Measurements from ENCODE around the gene C6. TPM values are rescaled to one million over a fixed set of nuclear protein-coding genes. Genes with fewer than 3 reads are reported as not detected.
A peak's percentile ranks its signal among the peaks of the same experiment; 100 is the strongest.

C6 gene
- total and polyA plus RNA-seq, 10 of the 15 experiments (the other 5 are each of a cell fraction or from before 2014, with no cell fraction given) = 0.31 TPM; not detected in 9

GRCh38 chr5:41094871-41095270 is 118.5 kb downstream of the C6 start:
- ChIA-PET RAD21 (ENCODE audit: unreplicated experiment) (no interaction called here), SMC1A (ENCODE audit: uncharacterized antibody, unreplicated experiment) (no interaction called here), CTCF (no interaction called here), POLR2A (no interaction called here)
- Histone ChIP-seq H3K79me2 (ENCODE audit: control insufficient read depth, insufficient read depth, low read length) (no peaks in the 10 kb centered on the region), H3K36me3 (ENCODE audit: control insufficient read depth in 2 of 2, insufficient read depth in 2 of 2, low read length in 1 of 2) (no peaks in the 10 kb centered on the region), H4K20me1 (ENCODE audit: control insufficient read depth, insufficient read depth) (no peaks in the 10 kb centered on the region), H3K4me3 (no peak overlapping the region), H3K4me1 (ENCODE audit: control insufficient read depth, insufficient read depth, low read length) (no peaks in the 10 kb centered on the region), H3K9me3 (replicated peaks; ENCODE audit: control insufficient read depth, insufficient read depth, low read length) (no peaks in the 10 kb centered on the region), H3K27me3 (replicated peaks in 1 of 2; ENCODE audit: control insufficient read depth in 2 of 2, insufficient read depth in 2 of 2, low read length in 1 of 2) (no peaks in the 10 kb centered on the region), H3K4me2 (ENCODE audit: control insufficient read depth, insufficient read depth) (no peak overlapping the region), H3K27ac (ENCODE audit: control insufficient read depth, insufficient read depth) (no peak overlapping the region), H2AFZ (ENCODE audit: control insufficient read depth, low read depth, low read length) (no peak overlapping the region), H3K9ac (ENCODE audit: control insufficient read depth, insufficient read depth, low read length) (no peak overlapping the region)
- no peak for DNase-seq (ENCODE audit: low read depth, low spot score)
- FAIRE-seq = no peak
- TF ChIP-seq SMARCA5 (IDR thresholded peaks at IDR 0.05) = no peak
- TF ChIP-seq SIX5 (IDR thresholded peaks at IDR 0.05; ENCODE audit: low read depth, low read length, severe bottlenecking) = peak; percentile 28
- no TSS peak for BruUV-seq (replicated peaks)
- intact Hi-C loops (cut with micrococcal nuclease; ENCODE audit: unreplicated experiment) = no loop called here
- no peak; the same call in 2 of the 3 replicates for ATAC-seq
- WGBS (ENCODE audit: insufficient coverage, insufficient replicate concordance, low lambda C conversion rate, missing lambda C conversion rate) = 0% methylated on average over 2 of the region's 2 CpGs
- in situ Hi-C loops (cut with MboI) = no loop called here

GRCh38 chr5:41093803-41094202 is 119.5 kb downstream of the C6 start:
- intact Hi-C loops (cut with micrococcal nuclease; ENCODE audit: unreplicated experiment) = no loop called here
- H3K36me3 ChIP-seq (ENCODE audit: control insufficient read depth in 2 of 2, insufficient read depth in 2 of 2, low read length in 1 of 2) = no peaks in the 10 kb centered on the region
- DNase-seq (ENCODE audit: low read depth, low spot score) = no peak
- H3K4me1 ChIP-seq (ENCODE audit: control insufficient read depth, insufficient read depth, low read length) = no peaks in the 10 kb centered on the region
- H4K20me1 ChIP-seq (ENCODE audit: control insufficient read depth, insufficient read depth) = no peaks in the 10 kb centered on the region
- ChIA-PET RAD21 (ENCODE audit: unreplicated experiment) (no interaction called here), POLR2A (no interaction called here), SMC1A (ENCODE audit: uncharacterized antibody, unreplicated experiment) (no interaction called here), CTCF (no interaction called here)
- BruUV-seq (replicated peaks) = no TSS peak
- no peak for ATAC-seq
- H3K27ac ChIP-seq (ENCODE audit: control insufficient read depth, insufficient read depth) = no peak overlapping the region
- no peaks in the 10 kb centered on the region for H3K79me2 ChIP-seq (ENCODE audit: control insufficient read depth, insufficient read depth, low read length)
- FAIRE-seq = no peak
- no peaks in the 10 kb centered on the region for H3K9me3 ChIP-seq (replicated peaks; ENCODE audit: control insufficient read depth, insufficient read depth, low read length)
- H3K27me3 ChIP-seq (replicated peaks in 1 of 2; ENCODE audit: control insufficient read depth in 2 of 2, insufficient read depth in 2 of 2, low read length in 1 of 2) = no peaks in the 10 kb centered on the region
- H3K4me3 ChIP-seq = no peak overlapping the region
- no peak overlapping the region for H2AFZ ChIP-seq (ENCODE audit: control insufficient read depth, low read depth, low read length)
- WGBS (ENCODE audit: insufficient coverage, insufficient replicate concordance, low lambda C conversion rate, missing lambda C conversion rate) = 9% methylated on average over 1 of the region's 1 CpG
- no peak overlapping the region for H3K9ac ChIP-seq (ENCODE audit: control insufficient read depth, insufficient read depth, low read length)
- in situ Hi-C loops (cut with MboI) = no loop called here
- no peak overlapping the region for H3K4me2 ChIP-seq (ENCODE audit: control insufficient read depth, insufficient read depth)
- TF ChIP-seq MEF2B (IDR thresholded peaks at IDR 0.05; ENCODE audit: partially characterized antibody, poor library complexity, severe bottlenecking) = no peak
- TF ChIP-seq ZBTB40 (IDR thresholded peaks at IDR 0.05; ENCODE audit: borderline replicate concordance) = no peak
- TF ChIP-seq CREB1 (IDR thresholded peaks at IDR 0.05; ENCODE audit: low read depth) = no peak
- TF ChIP-seq MEF2A (IDR thresholded peaks at IDR 0.05; ENCODE audit: insufficient read depth, low read depth, low read length) = no peak
- TF ChIP-seq CHD1 (IDR thresholded peaks at IDR 0.05; ENCODE audit: low read depth, low read length) = no peak
- no peak for TF ChIP-seq NFXL1 (IDR thresholded peaks at IDR 0.05; ENCODE audit: borderline replicate concordance)
- TF ChIP-seq NFYB (IDR thresholded peaks at IDR 0.05; ENCODE audit: insufficient read depth, low read depth, low read length) = no peak
- TF ChIP-seq ETV6 (conservative IDR thresholded peaks at IDR 0.05 in 1 of 2, IDR thresholded peaks at IDR 0.05 in 1 of 2; ENCODE audit: borderline replicate concordance in 1 of 2, low read depth in 1 of 2) = no peak
- TF ChIP-seq SREBF1 (IDR thresholded peaks at IDR 0.05; ENCODE audit: low read length) = no peak
- TF ChIP-seq PML (IDR thresholded peaks at IDR 0.05; ENCODE audit: low read length) = no peak
- TF ChIP-seq, protein P1, sequence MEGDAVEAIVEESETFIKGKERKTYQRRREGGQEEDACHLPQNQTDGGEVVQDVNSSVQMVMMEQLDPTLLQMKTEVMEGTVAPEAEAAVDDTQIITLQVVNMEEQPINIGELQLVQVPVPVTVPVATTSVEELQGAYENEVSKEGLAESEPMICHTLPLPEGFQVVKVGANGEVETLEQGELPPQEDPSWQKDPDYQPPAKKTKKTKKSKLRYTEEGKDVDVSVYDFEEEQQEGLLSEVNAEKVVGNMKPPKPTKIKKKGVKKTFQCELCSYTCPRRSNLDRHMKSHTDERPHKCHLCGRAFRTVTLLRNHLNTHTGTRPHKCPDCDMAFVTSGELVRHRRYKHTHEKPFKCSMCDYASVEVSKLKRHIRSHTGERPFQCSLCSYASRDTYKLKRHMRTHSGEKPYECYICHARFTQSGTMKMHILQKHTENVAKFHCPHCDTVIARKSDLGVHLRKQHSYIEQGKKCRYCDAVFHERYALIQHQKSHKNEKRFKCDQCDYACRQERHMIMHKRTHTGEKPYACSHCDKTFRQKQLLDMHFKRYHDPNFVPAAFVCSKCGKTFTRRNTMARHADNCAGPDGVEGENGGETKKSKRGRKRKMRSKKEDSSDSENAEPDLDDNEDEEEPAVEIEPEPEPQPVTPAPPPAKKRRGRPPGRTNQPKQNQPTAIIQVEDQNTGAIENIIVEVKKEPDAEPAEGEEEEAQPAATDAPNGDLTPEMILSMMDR (IDR thresholded peaks at IDR 0.05 in 2 of 3, conservative IDR thresholded peaks at IDR 0.05 in 1 of 3; ENCODE audit: control insufficient read depth in 2 of 3, extremely low read depth in 1 of 3, insufficient read depth in 1 of 3, low read depth in 3 of 3, low read length in 3 of 3) = no peak
